GM19035 (cell line): ENCODE measurements around the gene IL1RN.

ENCODE experiments used
- ATAC-seq: cut with Tn5 transposase; IDR thresholded peaks from one replicate; pipeline ENCODE4 v1.9.1; 2021; ENCODE audit not compliant: unreplicated experiment

IL1RN gene

DNA sequence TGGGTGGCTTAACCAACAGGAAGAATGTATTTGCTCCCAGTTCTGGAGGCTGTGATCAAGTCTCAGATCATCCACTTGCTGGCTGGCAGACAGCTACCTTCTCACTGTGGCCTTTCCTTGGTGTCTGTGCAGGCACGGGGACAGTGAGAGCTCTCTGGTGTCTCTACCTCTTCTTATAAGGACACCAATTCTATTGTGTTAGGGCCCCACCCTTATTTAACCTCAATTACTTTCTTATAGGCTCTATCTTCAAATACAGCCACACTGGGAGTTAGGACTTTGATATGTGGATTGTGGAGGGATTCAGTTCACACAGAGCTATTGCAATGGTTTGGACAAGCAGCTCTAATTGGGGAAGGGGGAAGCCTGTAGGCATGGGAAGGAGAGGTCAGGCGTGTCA, 25.3 kb upstream of the IL1RN start:
- ATAC-seq, result no peak

DNA sequence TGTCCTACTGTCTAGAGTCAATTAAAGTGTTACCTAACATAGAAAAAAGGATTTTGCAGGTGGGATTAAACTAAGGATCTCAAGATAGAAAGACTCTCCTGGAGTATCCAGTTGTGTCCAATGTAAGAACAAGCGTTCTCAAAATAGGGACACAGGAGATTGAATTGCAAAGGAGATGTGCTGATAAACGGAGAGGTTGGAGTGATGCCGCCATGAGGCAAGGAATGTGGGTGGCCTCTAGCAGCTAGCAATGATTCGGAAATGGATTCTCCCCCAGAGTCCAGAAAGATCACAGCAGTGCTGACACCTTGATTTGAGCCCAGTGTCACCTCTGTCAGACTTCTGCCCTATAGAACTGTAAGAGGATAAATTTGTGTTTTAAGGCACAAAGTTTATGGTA, 24.1 kb upstream of the IL1RN start:
- ATAC-seq, result no peak

- no peak for ATAC-seq
Measured at GRCh38 chr2:113104054-113104611, 23.3 kb upstream of the IL1RN start.

DNA sequence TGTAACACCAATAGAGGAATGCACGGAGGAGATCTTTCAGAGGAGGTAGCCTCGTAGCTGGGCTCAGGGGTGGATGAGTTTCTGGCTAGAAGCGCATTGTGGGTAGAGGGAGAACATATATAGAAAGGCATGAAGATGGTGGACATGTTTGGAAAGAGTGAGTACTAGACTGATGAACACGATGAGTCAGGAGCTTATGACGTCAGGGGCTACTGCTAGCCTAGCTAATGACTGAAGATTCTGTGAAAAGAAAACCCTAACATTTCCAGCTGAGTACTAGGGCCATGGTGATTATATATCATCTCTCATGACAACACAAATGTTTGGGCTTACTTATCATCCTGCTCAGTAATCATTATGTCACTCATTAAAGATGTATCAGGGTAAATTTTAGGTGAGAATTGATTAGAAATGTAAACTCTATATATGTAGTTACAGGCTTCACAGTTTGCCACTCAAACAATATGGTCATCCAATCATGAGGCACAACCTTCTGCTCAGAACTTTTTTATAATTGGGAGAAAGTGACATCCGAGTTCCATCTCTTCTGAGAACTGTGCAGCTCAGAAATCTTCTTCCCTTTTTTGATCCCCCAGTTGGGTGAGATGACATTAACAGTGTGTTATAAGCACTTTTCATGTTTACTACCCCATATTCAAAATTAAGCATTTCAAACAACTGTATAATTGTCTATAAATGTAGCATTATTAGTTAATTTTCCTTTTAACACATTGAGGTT, 22.2 kb upstream of the IL1RN start:
- no peak for ATAC-seq

DNA sequence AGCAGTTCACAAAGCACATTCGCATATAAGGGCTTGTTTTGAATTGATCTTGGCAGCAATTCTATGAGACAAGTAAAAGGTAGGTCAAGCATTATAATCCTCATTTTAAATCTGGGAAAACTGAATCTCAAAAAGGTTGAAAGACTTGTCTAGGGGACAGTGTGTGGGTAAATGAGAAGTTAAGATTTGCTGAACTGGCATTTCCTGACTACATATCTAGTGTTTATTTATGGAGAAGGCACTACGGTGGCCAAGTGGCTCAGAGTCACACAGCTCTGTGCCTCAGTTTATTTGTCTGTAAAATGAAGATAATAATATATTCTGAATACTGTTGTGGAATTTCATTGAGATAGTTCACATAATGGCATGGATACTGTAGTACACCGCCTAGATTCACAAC, 16.3 kb upstream of the IL1RN start:
- no peak for ATAC-seq

DNA sequence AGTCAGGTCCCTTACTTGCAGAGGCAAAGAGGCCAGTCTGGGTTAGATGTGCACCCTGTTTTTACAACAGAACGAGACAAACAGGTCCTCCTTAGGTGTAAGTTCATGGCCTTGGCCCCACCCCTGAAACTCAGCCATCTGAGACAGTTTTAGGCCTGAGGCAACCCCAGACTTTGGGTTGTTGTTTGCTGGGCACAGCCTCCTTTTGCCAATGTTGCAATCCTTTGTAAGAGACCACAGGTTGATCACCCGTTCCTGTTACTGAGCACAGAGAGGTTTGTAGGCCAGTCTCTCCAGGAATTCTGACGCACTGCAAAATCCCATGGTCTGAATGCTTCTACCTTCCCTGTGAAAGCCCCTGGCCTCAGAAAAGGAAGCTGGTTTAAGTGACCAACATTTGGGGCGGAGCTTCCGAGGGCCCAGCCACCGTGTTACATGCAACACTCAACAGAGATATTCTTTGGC, 15.5 kb upstream of the IL1RN start:
- no peak for ATAC-seq

GRCh38 chr2:113112441-113112840, 15.0 kb upstream of the IL1RN start:
- no peak for ATAC-seq

GRCh38 chr2:113112871-113113270, 14.5 kb upstream of the IL1RN start:
- ATAC-seq, result no peak

DNA sequence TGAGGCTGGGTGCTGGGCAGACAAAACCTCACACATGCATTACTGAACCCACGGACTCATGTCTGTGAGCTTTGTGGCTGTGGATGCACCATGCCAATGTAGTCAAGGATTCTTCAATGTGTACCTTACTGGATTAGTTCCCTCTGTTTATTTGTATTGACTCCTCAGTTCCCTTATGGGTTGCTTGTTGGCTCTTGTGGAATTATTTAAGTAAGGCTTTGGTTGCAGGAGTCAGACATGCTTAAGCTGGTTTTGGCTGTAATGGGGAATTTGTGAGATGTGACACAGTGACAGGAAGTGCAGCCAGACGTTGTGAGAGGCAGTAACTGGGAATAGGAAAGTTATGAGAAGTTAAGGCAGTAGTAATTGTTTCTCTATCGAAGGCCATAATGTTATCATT, 13.6 kb upstream of the IL1RN start:
- no peak for ATAC-seq

DNA sequence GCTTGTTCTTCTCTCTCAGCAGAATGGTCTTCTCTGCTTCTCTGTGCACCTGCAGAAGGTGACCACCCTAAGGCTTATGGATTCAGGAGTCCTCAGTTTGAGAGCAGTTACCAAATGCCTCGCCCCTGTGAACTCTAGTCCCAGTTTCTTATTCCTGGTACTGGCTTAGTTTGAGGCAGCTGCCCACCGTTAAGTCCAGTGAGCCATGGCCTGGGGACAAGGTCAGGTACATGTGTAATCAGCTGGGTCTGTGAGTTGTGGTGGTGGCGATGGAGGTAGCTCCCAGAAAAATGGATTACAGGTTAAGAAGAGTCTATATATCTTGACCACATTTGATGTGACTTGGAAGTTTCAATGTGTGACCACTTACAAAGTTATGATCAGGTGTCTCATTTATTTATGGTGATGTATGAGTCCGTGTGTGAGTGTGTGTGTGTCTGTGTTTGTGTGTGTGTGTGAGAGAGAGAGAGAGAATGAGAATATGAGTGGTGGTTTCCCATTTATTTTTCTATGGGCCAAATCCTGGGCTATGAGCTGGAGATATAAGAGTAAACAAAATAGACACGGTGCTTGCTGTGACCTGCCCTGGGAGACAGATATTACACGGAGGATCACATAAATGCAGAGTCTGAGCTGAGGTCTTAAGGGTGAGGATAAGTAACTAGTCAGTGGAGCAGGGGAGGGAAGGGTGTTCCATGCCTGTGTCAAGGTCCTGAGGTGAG, 13.0 kb upstream of the IL1RN start:
- no peak for ATAC-seq

GRCh38 chr2:113114996-113115395, 12.4 kb upstream of the IL1RN start:
- ATAC-seq, result no peak

DNA sequence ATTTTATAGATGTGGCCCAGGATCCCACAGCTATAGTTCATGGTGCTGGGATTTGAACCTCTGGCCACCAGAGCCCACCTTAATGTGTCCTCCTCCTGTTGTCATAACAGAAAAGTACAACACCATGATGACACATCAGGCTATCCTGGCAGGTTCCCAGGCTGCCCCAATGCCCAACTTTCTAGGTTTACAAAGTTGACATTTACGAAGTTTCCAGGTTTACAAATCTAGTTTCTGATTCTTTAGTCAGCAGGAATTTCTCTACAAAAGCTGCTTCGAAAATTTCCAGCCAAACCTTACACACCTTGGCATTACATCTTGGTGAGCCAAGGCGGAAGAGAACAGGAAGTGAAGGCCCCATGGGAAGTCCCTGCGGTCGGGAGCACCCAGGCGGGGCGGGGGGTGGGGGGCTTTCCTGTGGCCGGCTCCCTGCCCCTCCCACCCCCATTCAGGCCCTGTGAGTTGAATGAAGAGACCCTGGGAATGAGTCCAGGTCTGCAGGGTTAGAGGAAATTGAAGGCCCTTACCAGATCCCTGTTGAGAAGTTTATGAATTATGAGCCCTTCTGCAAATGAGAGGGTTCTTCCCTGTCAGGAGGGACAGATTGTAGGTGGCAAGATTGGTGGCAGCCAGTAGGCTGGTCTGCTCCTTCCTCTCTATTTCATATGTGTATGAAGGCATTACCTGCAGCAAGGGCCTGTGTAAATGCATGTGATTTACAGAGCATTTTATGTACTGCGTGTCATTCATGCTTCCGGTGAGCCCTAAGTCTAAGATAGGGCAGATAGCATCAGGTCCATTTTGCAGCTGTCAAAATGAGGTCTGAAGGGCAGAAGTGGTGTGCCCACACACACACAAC, 11.1 kb upstream of the IL1RN start:
- ATAC-seq, result no peak

DNA sequence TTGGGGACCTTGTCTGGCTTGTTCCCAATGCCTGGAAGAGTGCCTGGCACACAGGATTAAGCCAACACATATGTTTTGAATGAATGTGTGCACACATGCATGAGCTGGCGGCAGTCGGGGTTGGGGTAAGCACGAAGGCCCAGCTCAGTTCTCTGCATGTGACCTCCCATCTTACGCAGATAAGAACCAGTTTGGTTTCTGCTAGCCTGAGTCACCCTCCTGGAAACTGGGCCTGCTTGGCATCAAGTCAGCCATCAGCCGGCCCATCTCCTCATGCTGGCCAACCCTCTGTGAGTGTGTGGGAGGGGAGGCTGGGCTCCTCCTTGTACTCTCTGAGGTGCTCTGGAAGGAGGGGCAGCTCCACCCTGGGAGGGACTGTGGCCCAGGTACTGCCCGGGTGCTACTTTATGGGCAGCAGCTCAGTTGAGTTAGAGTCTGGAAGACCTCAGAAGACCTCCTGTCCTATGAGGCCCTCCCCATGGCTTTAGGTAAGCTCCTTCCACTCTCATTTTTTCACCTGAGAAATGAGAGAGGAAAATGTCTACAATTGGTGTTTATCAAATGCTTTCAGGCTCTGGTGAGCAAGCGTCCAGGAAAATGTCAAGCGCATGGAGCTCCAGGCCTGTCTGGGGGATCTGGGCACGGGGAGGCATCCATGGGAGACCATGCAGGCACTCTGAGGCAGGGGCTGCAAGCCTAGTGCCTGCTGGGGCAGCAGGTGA, 9.7 kb upstream of the IL1RN start:
- ATAC-seq, result no peak

DNA sequence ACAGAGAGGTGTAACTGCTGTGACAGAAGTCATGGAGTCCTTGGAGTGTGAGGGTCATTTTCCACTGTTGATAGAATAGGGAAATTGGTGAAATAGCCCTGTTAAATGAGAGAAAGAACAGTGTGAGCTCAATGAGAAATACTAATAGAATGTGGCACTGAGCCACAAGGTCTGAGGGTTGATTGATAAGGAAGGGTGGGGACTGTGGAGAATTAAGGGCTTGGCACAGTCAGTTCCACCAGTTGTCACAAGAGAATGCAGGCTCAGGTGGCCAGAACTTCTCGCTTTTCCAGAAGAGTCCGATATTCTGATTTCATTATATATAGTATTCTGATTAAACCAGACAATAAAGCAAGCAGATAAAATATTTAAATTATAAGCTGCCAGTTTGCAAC, 9.1 kb upstream of the IL1RN start:
- ATAC-seq, result no peak

DNA sequence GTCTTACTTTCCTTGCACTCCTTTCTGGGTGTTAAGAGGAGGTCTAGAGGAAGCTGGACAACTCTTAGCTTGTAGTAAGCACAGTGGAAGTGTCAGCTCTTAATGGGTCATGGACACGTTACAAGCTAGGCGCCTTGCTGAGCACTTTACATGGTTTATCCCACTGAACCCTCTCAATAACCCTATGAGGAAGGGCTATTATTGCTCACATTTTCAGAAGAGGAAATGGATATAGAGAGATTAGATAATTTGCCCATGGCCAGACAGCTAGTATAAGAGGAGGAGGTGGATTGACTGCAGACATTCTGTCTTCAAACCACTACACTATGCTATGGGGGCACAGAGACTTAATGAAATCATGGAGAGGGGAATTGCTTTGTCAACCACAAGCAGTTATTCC, 8.3 kb upstream of the IL1RN start:
- no peak for ATAC-seq

DNA sequence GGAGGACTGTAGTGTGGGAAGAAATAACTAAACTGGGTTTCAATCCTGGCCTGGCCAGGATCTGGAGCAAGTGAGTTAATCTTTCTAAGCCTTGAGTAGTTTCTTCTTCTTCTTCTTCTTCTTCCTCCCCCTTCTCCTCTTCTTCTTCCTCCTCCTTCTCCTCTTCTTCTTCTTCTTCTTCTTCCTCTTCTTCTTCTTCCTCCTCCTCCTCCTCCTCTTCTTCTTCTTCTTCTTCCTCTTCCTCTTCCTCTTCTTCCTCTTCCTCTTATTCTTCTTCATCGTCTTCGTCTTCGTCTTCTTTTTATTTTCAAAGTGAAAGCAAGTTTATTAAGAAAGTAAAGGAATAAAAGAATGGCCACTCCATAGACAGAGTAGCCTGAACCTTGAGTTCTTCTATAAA, 6.5 kb upstream of the IL1RN start:
- ATAC-seq, result no peak

DNA sequence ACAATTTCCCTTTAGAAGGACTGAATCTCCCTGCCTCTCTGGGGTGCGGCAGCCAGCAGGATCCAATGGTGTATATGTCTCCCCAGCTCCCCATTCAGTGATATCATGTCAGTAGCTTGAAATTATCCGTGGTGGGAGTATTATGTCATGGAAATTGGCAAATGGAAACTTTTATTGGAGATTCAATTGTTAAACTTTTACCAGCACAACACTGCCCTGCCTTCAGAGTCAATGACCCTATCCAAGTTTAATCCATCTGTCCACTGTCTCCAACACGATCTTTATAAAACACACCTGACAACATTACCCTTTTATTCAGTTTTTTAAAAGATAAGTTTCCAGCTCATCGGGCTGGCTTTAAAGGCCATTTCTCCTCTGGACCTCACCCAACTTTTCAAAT, 5.0 kb upstream of the IL1RN start:
- no peak for ATAC-seq

DNA sequence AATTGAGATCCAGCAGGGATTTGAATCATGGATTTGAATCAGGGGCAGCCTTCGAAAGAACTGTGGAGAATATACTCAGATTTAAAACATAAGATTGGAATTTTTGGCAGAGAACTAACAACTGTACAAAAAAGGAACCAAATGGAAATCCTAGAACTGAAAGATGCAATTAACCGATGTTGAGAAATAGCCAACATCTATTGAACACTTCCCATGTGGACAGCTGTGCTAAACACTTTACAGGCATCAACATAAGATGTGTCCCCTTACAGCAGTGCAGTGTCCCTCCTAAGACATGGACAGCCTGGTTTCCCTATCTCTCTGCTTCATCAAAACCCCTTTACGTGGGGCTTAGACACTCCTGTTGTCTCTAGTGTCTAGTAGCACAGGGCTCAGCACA, 3.7 kb upstream of the IL1RN start:
- ATAC-seq, result no peak

- no peak for ATAC-seq
Measured at GRCh38 chr2:113124181-113124961, 3.0 kb upstream of the IL1RN start.
